HAP-1 (cell line): ENCODE data around the gene UQCR11.

Experiments
- DNase-seq, 2 experiments: peaks; one replicate each; pipeline ENCODE4 v3.0.0-alpha.2; 2016 to 2020; ENCODE audit warnings: low spot score in 2 of 2
- H3K27me3 ChIP-seq: fragments of 250-450 bp; sonication (Bioruptor Pico); 2 replicates; pipeline ENCODE4 v1.5.1; 2020; ENCODE audit warnings: low read depth, mild to moderate bottlenecking, moderate library complexity
- H3K36me3 ChIP-seq: fragments of 250-450 bp; sonication (Bioruptor Pico); replicated peaks from 2 replicates; pipeline ENCODE4 v1.5.1; 2020; ENCODE audit warnings: mild to moderate bottlenecking
- H3K4me1 ChIP-seq: fragments of 250-450 bp; sonication (Bioruptor Pico); 2 replicates; pipeline ENCODE4 v1.5.1; 2020; ENCODE audit warnings: mild to moderate bottlenecking
- H3K4me3 ChIP-seq: fragments of 250-450 bp; sonication (Bioruptor Pico); 2 replicates; pipeline ENCODE4 v1.5.1; 2020; ENCODE audit warnings: mild to moderate bottlenecking, moderate library complexity
- H3K9me3 ChIP-seq: fragments of 250-450 bp; sonication (Bioruptor Pico); 2 replicates; pipeline ENCODE4 v1.5.1; 2020; ENCODE audit warnings: mild to moderate bottlenecking, moderate library complexity
- in situ Hi-C: fragments of 300-500 bp; cut with MboI; formaldehyde crosslinking; loops from 3 replicates; pipeline ENCODE4 v1.14.3; 2020; ENCODE audit warnings: low sequenced_read_pairs, inconsistent platforms, mixed read lengths

Gene UQCR11

GRCh38 chr19:1549332-1549945, 55.8 kb downstream of the UQCR11 start:
- H3K27me3 ChIP-seq: no peaks in the 10 kb centered on the region
- no peak overlapping the region for H3K4me3 ChIP-seq
- no peak for DNase-seq
- peaks cover 2% of the 10 kb centered on the region for H3K4me1 ChIP-seq
- H3K36me3 ChIP-seq: no peaks in the 10 kb centered on the region
- in situ Hi-C loops: no loop called here
- no peaks in the 10 kb centered on the region for H3K9me3 ChIP-seq
